GM19238 (cell line): ENCODE data around the gene ACSF2.
"Not testable (repeated sequence)": the region's sequence is repeated elsewhere in the genome, so short reads cannot be mapped to it uniquely, and the experiment has no call there.

Source experiments
- DNase-seq: peaks from one replicate; pipeline ENCODE4 v3.0.0; 2011; ENCODE audit warnings: low spot score; ENCODE audit not compliant: insufficient read length

The ACSF2 gene, protein sequence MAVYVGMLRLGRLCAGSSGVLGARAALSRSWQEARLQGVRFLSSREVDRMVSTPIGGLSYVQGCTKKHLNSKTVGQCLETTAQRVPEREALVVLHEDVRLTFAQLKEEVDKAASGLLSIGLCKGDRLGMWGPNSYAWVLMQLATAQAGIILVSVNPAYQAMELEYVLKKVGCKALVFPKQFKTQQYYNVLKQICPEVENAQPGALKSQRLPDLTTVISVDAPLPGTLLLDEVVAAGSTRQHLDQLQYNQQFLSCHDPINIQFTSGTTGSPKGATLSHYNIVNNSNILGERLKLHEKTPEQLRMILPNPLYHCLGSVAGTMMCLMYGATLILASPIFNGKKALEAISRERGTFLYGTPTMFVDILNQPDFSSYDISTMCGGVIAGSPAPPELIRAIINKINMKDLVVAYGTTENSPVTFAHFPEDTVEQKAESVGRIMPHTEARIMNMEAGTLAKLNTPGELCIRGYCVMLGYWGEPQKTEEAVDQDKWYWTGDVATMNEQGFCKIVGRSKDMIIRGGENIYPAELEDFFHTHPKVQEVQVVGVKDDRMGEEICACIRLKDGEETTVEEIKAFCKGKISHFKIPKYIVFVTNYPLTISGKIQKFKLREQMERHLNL

DNA sequence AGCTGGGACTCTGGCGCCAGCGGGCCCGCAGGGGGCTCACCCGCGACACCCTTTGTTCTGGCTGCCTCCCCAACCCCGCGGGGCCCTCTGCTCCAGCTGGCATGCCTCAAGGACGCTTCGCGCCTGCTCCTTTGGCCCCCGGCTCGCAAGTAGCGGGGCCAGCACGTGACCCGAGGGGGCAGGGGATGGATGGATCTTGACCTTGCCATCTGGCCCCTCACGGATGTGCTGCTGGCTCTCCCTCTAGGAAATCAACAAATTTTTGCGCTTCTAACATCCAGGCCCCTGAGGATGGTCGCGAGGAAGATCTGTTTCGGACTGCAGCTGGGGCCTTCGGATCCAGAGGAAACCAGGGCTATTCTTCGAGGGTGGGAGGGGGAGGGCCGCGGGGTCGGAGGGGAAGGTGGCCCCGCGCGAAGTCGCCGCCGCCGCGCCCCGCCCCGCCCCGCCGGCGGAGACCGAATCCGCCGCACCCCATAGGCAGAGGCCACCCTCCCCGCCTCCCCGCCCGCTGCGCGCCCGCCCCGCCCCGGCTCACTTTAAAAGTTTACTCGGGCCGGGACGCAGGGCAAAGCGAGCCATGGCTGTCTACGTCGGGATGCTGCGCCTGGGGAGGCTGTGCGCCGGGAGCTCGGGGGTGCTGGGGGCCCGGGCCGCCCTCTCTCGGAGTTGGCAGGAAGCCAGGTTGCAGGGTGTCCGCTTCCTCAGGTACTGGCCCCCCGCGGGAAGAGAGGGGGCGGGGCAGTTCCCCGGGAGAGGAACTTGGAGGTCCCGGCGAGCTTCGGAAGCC is at the start of gene ACSF2:
TSS of gene ACSF2 (plus strand) at position 537 of the 790 bp plus-strand sequence. CDS start at position 581, 44 bp downstream.
- DNase-seq: peak; percentile 79

DNA sequence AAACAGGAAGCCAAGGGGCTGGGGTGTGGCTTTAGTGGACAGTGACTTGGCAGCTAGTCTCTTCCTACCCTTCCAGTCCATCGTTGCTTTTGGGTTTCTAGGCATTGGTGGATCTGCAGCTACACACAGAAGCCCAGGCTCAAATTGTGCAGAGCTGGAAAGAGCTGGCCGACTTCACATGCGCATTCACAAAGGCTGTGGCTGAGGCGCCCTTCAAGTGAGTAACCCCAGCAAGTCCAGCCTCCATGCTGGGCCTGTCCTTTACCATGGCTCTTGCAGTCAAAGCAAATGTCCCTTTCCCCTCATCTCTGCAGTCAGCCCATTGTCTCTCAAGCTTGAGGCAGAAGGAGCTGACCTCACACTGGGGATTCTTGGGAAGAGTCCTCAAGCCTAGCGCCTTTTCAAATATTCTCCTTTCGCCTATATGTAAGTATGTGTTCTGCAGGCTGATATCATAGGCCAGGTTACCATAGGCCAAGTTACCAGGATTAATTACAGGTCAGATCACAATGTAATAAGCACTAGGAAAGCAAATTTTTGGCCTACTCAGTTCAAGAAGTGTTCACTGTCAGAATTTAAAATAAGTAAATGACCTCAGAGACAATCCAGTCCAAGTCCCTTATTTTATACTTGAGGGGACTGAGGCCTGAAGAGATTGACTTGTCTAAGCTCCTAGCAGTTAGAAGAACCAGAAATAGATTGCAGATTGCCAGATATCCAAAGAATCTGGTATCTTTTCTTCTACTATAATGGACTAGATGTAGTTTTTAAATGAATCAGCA is 46.5 kb upstream of the ACSF2 start:
- no peak for DNase-seq

DNA sequence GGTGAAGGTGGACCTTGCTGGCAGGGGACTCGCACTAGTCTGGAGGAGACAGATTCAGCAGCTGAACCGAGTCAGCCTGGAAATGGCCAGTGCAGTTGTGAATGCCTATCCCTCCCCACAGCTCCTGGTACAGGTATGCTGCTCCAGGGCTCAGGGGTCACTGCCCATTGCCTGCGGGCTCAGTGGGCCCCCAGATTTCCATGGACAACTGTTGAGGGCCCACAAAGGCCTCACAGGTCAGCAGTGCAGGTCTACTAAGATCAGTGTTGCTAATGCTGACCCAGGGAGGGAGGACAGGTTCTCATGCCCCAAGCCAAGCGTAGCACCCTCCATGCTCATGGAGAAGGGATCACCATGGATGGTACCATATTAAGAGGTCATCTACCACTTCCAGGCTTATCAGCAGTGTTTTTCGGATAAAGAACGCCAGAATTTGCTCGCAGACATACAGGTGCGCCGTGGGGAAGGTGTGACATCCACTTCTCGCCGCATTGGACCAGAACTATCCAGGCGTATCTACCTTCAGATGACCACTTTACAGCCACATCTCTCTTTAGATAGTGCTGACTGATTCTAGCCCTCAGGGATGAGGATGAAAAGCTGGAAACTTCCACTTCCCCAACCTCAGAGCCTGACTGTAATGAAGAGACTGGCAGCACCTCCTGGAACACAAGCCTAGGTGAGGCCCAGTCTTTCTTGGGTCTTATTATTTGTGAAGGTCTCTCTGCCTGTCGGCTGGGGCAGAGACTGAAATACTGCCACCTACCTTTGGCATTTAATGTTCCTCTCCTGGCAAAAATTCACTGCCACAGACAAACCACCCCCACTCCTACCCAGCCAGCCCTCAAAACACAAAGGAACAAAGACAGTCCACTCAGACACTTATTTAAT is 45.4 kb upstream of the ACSF2 start:
- DNase-seq: no peak

DNA sequence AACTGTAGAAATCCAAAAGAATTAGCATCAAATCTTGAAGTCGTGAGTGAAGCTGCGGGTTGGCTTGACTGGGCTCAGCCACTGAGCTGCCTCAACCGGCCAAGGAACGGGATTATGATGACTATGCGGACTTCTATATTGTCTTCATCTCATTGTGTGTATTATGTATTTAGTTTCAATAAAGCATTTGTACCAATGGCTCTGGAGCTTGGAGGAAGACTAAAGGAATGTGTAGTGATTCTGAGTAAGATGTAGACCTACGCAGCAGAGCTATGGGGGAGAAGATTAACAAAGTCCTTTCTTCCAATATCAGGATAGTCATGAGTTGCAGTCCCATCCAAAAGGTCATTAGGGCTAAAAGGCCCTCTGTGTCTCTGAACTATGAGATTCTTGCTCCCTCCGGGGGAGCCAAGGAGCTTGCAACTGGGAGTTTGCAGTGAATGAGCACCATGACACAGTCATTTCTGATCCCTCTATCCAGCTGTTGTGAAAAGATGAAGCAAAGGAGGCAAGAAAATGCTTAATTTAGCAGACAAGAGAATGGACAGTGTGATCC is 44.7 kb upstream of the ACSF2 start:
- no peak for DNase-seq

DNA sequence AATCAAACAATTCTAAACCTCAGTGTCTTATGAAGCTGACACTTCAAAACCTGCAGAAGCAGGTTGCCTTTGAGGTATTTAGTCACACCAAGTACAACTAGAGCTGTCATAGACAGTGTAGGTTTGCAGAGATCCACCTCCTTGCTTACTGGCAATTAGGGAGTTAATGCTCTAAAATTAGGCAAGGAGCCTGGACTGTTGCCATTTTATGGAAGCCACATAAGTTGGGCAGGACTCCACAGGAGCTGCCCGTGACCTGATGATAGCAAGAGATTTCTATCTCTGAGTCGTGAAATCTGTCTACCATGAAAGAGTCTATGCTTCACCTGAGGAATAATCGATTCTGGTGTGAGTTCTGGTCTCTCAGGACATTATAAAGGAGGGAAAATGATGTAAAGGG is 44.1 kb upstream of the ACSF2 start:
- no peak for DNase-seq

DNA sequence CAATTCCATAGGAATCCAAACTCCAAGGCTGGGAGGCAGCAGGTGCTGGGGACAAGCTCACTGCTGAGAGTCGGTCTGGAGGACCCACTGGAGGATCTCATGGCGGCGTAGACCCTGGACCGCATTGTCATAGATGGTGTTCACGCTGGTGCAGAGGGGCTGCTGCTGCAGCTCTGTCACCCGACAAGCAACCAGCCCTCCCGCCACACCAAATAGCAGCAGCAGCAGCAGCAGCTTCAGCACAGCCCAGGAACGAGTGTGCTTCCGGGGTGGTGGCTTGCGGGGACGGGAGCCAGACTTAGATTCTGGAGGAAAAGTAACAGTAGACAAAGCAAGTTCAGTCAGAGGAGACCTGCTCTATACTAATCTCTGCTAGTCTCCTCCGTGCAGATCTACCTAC is 43.1 kb upstream of the ACSF2 start:
- DNase-seq: no peak

DNA sequence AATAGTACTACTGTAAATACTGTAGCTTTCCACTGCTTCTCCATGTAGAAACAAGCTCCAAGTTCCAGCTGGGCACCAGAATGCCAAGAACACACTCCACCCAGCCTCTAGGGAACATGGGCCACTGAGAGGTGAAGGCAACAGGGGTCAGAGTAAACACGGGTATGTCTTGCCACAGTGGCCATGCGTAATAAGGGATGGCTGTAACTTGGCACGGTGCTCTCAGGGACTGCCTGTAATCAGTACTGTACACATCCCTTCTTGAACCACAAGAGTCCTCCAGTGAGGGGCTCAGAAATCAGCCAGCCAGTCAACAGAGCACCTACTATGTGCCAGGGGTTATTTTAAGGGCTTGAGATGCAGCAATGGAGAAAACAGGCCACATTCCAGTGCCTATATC is 39.5 kb upstream of the ACSF2 start:
- DNase-seq: no peak

DNA sequence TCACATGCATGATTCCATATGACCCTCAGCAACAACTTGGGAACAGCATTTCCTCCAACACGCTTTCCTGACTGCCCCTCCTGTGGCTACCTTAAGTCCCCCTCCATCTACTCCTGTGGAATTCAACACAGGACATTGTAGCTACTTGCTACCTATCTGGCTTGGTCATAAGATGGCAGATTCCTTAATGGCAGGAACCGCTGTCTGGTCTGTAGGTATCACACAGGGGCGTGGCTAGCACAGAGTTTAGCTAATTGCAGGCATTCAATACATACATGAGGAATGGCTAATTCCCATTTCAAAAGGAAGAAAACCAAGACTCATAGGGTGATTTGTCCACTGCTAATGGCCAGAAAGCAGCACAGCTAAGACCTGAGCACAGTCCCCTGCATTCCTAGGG is 37.3 kb upstream of the ACSF2 start:
- no peak for DNase-seq

DNA sequence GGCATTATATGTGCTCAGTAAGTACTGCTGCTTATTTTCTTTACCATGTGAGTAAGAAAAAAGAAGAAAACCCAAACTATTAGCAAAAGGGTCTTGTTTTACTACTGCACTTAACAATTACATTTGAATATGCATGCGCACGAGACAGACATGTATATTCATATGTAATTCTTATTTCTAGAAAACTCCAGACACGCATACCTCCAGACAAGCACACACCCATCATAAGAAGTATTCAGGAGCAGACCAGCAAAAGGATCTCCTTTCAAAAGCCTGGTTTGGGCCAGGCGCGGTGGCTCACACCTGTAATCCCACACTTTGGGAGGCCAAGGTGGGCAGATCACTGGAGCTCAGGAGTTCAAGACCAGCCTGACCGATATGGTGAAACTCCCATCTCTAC is 36.5 kb upstream of the ACSF2 start:
- DNase-seq: no peak

DNA sequence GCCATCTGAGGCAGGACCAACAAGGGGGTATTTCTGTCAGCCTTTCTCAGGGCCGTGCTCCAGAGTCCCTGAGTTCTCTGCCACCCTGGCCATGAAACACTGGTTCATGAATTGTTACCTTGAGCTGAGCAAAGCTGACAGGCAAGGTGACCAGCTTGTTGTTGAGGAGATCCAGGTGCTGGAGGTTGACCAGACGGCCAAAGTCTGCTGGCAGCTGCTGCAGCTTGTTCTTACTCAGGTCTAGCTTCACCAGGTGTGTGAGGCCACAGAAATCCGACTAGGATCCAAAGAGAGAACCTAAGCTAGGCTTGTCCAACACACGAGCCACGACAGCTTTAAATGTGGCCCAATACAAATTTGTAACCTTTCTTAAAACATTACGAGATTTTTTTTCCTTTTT is 33.4 kb upstream of the ACSF2 start:
- DNase-seq: no peak

DNA sequence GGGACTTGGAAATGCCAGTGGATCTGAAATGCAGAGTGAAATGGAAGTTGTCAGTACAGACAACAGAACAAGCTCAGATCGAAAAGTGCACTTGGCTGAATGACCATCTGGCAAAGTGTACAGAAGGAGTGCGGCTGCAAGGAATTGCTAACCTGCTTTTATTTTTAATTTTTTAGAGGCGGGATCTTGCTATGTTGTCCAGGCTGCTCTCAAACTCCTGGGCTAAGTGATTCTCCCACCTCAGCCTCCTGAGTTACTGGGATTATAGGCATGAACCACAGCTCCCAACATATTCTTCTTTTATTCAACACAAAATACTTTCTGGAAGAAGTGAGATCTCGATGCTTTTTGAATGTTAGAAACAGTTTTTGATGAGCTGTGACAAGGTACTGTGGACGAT is 32.3 kb upstream of the ACSF2 start:
- DNase-seq: no peak

DNA sequence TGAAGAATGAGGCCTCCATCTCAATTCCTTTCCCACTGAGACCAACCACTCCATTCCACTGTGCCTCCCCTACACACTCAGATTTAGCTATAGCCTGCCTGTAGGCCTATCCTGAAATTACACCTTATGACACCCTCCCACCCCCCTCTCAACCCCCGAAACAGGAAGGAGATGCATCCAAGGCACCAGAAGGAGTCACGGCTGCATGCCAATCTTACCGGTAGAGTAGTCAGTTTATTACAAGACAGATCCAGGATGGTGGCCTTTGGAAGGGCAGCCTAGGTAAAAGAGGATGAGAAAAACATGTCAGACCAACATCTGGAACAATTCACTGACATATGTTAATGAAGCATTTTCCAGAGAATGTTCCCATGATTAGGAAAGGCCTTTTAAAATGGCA is 31.3 kb upstream of the ACSF2 start:
- DNase-seq: no peak

DNA sequence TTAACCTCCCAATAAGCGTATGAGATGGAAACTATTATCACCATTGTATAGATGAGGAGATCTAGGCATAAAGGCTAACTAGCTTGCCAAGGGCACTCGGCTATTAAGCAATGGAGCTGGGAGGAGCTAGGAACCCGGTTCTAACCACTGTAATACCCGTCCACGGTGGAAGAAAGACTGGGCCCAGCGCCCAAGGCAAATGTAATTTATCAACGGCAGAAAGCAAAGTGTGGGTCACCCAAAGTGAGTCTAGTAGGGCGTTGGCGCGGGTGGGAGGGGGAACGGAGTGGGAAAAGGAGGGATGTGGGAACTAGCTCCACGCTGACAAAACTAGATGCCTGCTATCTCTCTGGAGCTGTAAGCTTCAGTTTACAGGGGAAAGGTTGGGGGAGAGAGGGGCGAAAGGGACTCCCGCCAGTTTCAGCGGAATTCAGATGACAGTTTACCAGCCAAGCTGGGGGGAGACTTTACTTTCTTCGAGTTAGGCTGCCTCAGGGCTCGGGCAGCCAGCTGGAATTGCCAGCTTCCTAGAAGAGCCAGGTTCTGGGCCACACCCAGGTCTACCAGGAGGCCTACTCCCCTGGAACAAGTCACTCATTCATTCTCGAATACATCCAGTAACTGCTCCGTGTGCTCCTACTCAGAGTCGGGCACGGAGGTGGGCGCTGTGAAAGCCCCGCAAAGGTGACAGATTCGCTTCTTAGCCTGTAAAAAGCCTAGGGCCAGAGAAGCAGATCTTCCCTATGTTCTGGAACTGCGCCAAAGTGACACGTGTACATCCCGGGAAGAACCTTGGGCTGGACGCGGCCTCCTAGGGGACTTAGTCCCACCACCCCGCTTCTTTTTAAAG is 29.5 kb upstream of the ACSF2 start:
- no peak for DNase-seq

DNA sequence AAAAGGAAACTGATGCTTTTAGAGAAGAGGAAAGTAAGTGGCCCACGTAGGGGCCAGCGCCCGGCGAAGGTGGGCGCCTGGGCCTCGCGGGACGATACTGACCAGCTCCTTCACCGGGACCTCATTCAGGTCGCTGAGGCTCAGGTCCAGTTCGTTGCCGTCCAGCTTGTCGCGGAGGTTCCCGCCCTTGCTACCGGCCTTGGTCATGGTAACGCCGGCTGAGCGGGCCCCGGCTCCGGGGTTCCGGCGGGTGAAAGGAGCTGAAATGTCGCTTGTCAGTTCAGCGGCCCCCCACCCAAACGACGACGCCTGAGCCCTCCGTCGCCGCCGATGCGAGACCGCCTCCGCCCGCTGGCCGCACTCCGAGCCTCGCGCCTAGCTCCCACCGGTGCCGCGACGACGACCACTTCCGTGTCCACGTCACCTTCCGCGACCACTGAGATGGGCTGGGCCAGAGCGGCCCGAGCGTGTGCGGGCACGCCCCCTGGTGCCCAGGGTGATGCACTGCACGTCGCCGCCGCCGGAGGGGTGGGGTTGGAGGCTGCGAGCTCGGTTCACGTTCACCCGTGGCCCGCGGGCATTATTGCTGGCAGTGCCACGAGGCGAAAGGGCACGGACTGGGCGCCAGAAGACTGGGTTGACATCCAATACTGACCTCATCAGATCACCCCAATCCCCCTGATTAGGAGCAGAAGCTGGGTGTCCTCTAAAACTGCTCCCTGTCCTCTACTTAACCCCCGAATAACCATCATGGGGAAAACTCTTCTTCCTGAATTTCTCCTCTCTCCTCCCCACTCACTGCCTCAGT is 28.7 kb upstream of the ACSF2 start, which contains the start of gene LRRC59:
TSS of gene LRRC59 (minus strand) at position 413 of the 808 bp plus-strand sequence. CDS start at position 207, 206 bp downstream.
- DNase-seq: peak; percentile 84

DNA sequence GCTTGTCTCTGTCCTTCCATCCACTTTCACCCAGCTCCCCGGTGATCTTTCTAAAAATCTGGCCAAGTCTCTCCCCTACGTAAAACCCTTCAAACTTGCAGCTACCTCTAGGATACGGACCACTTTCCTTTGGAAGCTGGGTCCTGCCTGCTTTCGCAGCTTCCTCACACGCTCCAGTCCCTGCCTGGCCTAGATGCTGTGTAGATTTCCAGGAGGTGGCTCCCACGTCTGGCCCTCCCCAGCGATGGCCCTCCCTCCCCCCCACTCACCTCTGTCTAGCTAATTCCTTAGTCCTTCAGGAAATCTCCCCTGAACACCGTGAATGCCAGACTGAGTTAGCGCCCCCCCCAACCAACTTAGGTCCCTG is 28.1 kb upstream of the ACSF2 start:
- no peak for DNase-seq

DNA sequence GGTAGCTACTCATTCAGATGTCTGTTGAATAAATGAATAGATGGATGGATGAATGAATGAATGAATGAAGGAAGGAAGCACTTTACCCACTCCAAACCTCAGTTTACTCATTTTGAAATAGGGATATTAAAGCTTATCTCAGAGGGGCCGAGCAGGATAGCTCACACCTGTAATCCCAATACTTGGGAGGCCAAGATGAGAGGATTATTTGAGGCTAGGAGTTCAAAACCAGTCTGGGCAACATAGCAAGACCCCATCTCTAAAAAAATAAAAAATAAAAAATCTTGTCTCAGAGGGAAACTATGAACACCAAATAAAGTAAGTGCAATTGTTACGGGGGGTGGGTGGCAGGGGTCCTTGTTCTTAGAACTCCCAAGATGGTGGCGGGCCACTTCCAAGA is 27.3 kb upstream of the ACSF2 start:
- DNase-seq: not testable (repeated sequence)

DNA sequence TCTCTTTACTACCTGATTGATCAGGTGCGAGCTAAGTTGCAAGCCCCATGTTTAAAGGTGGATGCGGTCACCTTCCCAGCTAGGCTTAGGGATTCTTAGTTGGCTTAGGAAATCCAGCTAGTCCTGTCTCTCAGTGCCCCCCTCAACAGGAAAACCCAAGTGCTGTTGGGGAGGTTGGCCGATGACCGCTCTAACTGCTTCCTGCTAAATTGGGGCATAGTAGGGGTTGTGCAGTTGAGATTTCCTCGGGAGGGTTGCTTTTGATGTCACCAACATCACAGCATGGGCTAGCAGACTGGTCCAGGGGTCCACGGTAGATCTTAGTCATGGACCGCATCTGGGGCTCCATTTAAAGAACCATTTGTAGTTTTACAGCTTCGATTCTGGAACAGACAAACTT is 26.4 kb upstream of the ACSF2 start:
- DNase-seq: not testable (repeated sequence)

DNA sequence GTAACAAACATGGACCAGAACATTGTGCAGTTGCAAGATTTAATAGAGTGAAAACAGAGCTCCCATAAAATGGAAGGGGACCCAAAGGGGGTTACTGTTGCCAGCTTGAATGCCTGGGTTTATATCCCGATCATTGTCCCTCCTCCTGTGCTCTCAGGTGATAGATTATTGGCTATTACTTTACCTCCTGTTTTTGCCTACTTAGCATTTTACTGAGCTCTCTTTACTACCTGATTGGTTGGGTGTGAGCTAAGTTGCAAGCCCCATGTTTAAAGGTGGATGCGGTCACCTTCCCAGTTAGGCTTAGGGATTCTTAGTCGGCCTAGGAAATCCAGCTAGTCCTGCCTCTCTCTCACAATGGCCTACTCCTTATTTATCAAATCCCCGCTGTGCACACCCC is 20.7 kb upstream of the ACSF2 start:
- not testable (repeated sequence) for DNase-seq
